Ovary (tissue), 3 donors: ENCODE data around the gene USP31.

ENCODE experiments used
- CTCF ChIP-seq, 3 donors: fragments of 450-650 bp in 2 of 3; fragments of 200-600 bp in 1 of 3; IDR thresholded peaks; one replicate each; pipeline versions ENCODE4 v1.5.1 to v1.8.0; 2016 to 2022; ENCODE audit warnings: antibody characterized with exemption in 3 of 3, mild to moderate bottlenecking in 1 of 3
- POLR2A ChIP-seq: fragments of 450-650 bp; IDR thresholded peaks from one replicate; pipeline ENCODE4 v1.6.1; 2017; ENCODE audit warnings: antibody characterized with exemption, mild to moderate bottlenecking, moderate library complexity
- donor health status: DM: no; HTN: no; CAD: no.

- TF ChIP-seq CTCF (IDR thresholded peaks at IDR 0.05) (no peak), POLR2A (no peak)
These were observed 82.6 kb downstream of the USP31 start for GRCh38 chr16:23066676-23067075.
